H1 (cell line): ENCODE measurements around the gene C1orf174. TPM values are rescaled to one million over a fixed set of nuclear protein-coding genes. Genes with fewer than 3 reads are reported as not detected.

ENCODE experiments used
- CTCF ChIA-PET: fragments of 300-600 bp; sonication (Branson Sonifier 250); formaldehyde crosslinking; loops from one replicate; lab custom pipeline; 2021; ENCODE audit not compliant: partially characterized antibody; lab: Charles Lee
- POLR2A ChIA-PET: fragments of 300-600 bp; sonication (Branson Sonifier 250); formaldehyde crosslinking; loops from one replicate; lab custom pipeline; 2021; ENCODE audit warnings: inconsistent platforms; ENCODE audit not compliant: partially characterized antibody; lab: Charles Lee
- DNase-seq, 2 experiments: peaks; one replicate each; pipeline versions ENCODE4 v3.0.0 to v3.0.0-alpha.2; 2010 to 2022; ENCODE audit warnings: low spot score in 2 of 2, low read depth in 1 of 2, mixed read lengths in 1 of 2
- FAIRE-seq: peaks from 2 replicates; lab custom pipeline; 2011; peaks lifted over from hg19 to GRCh38; lab: Jason Lieb, UNC
- H2AFZ ChIP-seq: 2 replicates; pipeline ENCODE4 v1.8.1; 2012; ENCODE audit warnings: low read length, inconsistent platforms
- H2AK5ac ChIP-seq: 2 replicates; pipeline ENCODE4 v1.6.1; 2013; ENCODE audit warnings: low read depth, low read length
- H2BK120ac ChIP-seq: replicated peaks from 2 replicates; pipeline ENCODE3; 2013; ENCODE audit warnings: low read depth, low read length, inconsistent platforms
- H2BK12ac ChIP-seq: 2 replicates; pipeline ENCODE4 v1.6.1; 2013; ENCODE audit warnings: low read depth, low read length
- H2BK15ac ChIP-seq: 2 replicates; pipeline ENCODE4 v1.6.1; 2013; ENCODE audit warnings: low read length
- H2BK20ac ChIP-seq: 2 replicates; pipeline ENCODE4 v1.6.1; 2013; ENCODE audit warnings: low read length
- H2BK5ac ChIP-seq: 2 replicates; pipeline ENCODE4 v1.6.1; 2013; ENCODE audit warnings: low read depth, low read length
- H3K14ac ChIP-seq: 2 replicates; pipeline ENCODE4 v1.6.1; 2013; ENCODE audit warnings: inconsistent platforms; ENCODE audit not compliant: insufficient read length
- H3K18ac ChIP-seq: 2 replicates; pipeline ENCODE4 v1.6.1; 2013; ENCODE audit warnings: low read length; ENCODE audit errors: extremely low read depth
- H3K23ac ChIP-seq: 2 replicates; pipeline ENCODE4 v1.6.1; 2013; ENCODE audit warnings: inconsistent platforms; ENCODE audit not compliant: insufficient read length
- H3K23me2 ChIP-seq: 2 replicates; pipeline ENCODE4 v1.6.1; 2013; ENCODE audit warnings: low read depth, low read length
- H3K27ac ChIP-seq: 2 replicates; pipeline ENCODE4 v1.6.1; 2011; ENCODE audit warnings: low read depth, low read length, inconsistent platforms
- H3K27me3 ChIP-seq, 4 experiments: replicated peaks in 1 of 4; 1 replicate in 1 of 4; 2 replicates in 3 of 4; pipeline versions ENCODE4 v1.6.1 to v1.8.1; 2011 to 2013; ENCODE audit warnings: low read length in 3 of 4, mild to moderate bottlenecking in 3 of 4, inconsistent platforms in 2 of 4, mixed read lengths in 2 of 4, moderate library complexity in 1 of 4; ENCODE audit not compliant: control insufficient read depth in 3 of 4, insufficient read depth in 3 of 4; ENCODE audit errors: extremely low read depth in 1 of 4
- H3K36me3 ChIP-seq, 4 experiments: 2 replicates each; pipeline versions ENCODE4 v1.6.1 to v1.8.1; 2011 to 2013; ENCODE audit warnings: mild to moderate bottlenecking in 4 of 4, low read length in 3 of 4, moderate library complexity in 2 of 4, control low read depth in 1 of 4, inconsistent platforms in 1 of 4; ENCODE audit not compliant: insufficient read depth in 4 of 4, control insufficient read depth in 2 of 4
- H3K4ac ChIP-seq: replicated peaks from 2 replicates; pipeline ENCODE3; 2013; ENCODE audit warnings: low read length, low read depth, mixed read lengths, inconsistent platforms; ENCODE audit not compliant: insufficient read length
- H3K4me1 ChIP-seq, 4 experiments: replicated peaks in 1 of 4; 1 replicate in 1 of 4; 2 replicates in 3 of 4; pipeline versions ENCODE4 v1.6.1 to v1.8.1; 2011 to 2013; ENCODE audit warnings: low read length in 3 of 4, inconsistent platforms in 2 of 4, mixed read lengths in 1 of 4; ENCODE audit not compliant: insufficient read depth in 4 of 4, control insufficient read depth in 3 of 4
- H3K4me2 ChIP-seq, 2 experiments: 2 replicates each; pipeline versions ENCODE4 v1.6.1 to v1.8.1; 2011 to 2013; ENCODE audit warnings: low read depth in 2 of 2, low read length in 2 of 2, control low read depth in 1 of 2, inconsistent platforms in 1 of 2, mild to moderate bottlenecking in 1 of 2; ENCODE audit not compliant: insufficient read depth in 1 of 2
- H3K4me3 ChIP-seq, 4 experiments: fragments of 200-600, 300-600 bp in 1 of 4; sonication (generic), shearing (Covaris generic), sonication (Bioruptor Twin) in 1 of 4; 2 replicates each; pipeline versions ENCODE4 v1.5.1 to v1.8.1; 2011 to 2016; ENCODE audit warnings: low read length in 4 of 4, low read depth in 3 of 4, control low read depth in 2 of 4, inconsistent platforms in 2 of 4, mild to moderate bottlenecking in 2 of 4, mixed read lengths in 1 of 4, moderate library complexity in 1 of 4; ENCODE audit not compliant: insufficient read depth in 2 of 4; ENCODE audit errors: extremely low read depth in 1 of 4
- H3K56ac ChIP-seq: replicated peaks from 2 replicates; pipeline ENCODE3; 2013; ENCODE audit warnings: low read depth, mild to moderate bottlenecking, mixed read lengths, low read length, inconsistent platforms; ENCODE audit not compliant: insufficient read length
- H3K79me1 ChIP-seq: 2 replicates; pipeline ENCODE4 v1.6.1; 2013; ENCODE audit warnings: low read depth, low read length, control low read depth
- H3K79me2 ChIP-seq, 2 experiments: 2 replicates each; pipeline versions ENCODE4 v1.6.1 to v1.8.1; 2012 to 2013; ENCODE audit warnings: low read length in 2 of 2, mild to moderate bottlenecking in 2 of 2, inconsistent platforms in 1 of 2; ENCODE audit not compliant: insufficient read depth in 2 of 2, control insufficient read depth in 1 of 2
- H3K9ac ChIP-seq, 4 experiments: replicated peaks in 1 of 4; 1 replicate in 1 of 4; 2 replicates in 3 of 4; pipeline versions ENCODE4 v1.6.1 to v1.8.1; 2011 to 2013; ENCODE audit warnings: low read depth in 3 of 4, low read length in 3 of 4, control low read depth in 2 of 4, mild to moderate bottlenecking in 2 of 4, moderate library complexity in 2 of 4, inconsistent platforms in 1 of 4; ENCODE audit errors: extremely low read depth in 1 of 4
- H3K9me3 ChIP-seq, 2 experiments: 2 replicates each; pipeline versions ENCODE4 v1.6.1 to v1.8.1; 2012 to 2013; ENCODE audit warnings: mild to moderate bottlenecking in 2 of 2, moderate library complexity in 2 of 2, control low read depth in 1 of 2, inconsistent platforms in 1 of 2, low read depth in 1 of 2, low read length in 1 of 2, mixed read lengths in 1 of 2; ENCODE audit not compliant: insufficient read depth in 2 of 2
- H4K20me1 ChIP-seq, 2 experiments: replicated peaks in 1 of 2; 2 replicates each; pipeline versions ENCODE3 to v1.8.1; 2011 to 2013; ENCODE audit warnings: inconsistent platforms in 2 of 2, low read length in 2 of 2, mild to moderate bottlenecking in 1 of 2; ENCODE audit not compliant: insufficient read depth in 2 of 2, control insufficient read depth in 1 of 2
- H4K5ac ChIP-seq: 2 replicates; pipeline ENCODE4 v1.6.1; 2013; ENCODE audit warnings: low read length, low read depth, mixed read lengths, inconsistent platforms; ENCODE audit not compliant: insufficient read length
- H4K8ac ChIP-seq: 2 replicates; pipeline ENCODE4 v1.8.0; 2013; ENCODE audit warnings: mild to moderate bottlenecking, moderate library complexity, low read length, inconsistent platforms; ENCODE audit not compliant: insufficient read depth; ENCODE audit errors: extremely low read depth
- H4K91ac ChIP-seq: replicated peaks from 2 replicates; pipeline ENCODE3; 2013; ENCODE audit warnings: low read length, mixed read lengths, inconsistent platforms; ENCODE audit not compliant: insufficient read length
- ASH2L ChIP-seq: fragments of 200-600, 300-600 bp; sonication (generic); IDR thresholded peaks from one replicate; pipeline ENCODE4 v1.7.1; 2017; ENCODE audit warnings: low read length
- CBX8 ChIP-seq: fragments of 300-800, 300-1000 bp; sonication (generic); IDR thresholded peaks from 2 replicates; pipeline ENCODE4 v1.7.1; 2016; ENCODE audit warnings: low read depth, low read length, borderline replicate concordance
- CEBPB ChIP-seq: IDR thresholded peaks from 2 replicates; pipeline ENCODE4 v1.6.1; 2012; ENCODE audit warnings: low read depth, low read length
- EGR1 ChIP-seq: IDR thresholded peaks from 2 replicates; pipeline ENCODE4 v1.6.1; 2011; ENCODE audit warnings: low read depth, low read length, borderline replicate concordance
- MAFK ChIP-seq: IDR thresholded peaks from 2 replicates; pipeline ENCODE4 v1.6.1; 2012; ENCODE audit warnings: low read depth, mild to moderate bottlenecking, improper control_type of control experiment, low read length
- NANOG ChIP-seq: IDR thresholded peaks from 2 replicates; pipeline ENCODE4 v1.6.1; 2011; ENCODE audit warnings: low read length, low read depth, mild to moderate bottlenecking, inconsistent platforms; ENCODE audit not compliant: insufficient read depth, poor library complexity, severe bottlenecking
- POU5F1 ChIP-seq: IDR thresholded peaks from 2 replicates; pipeline ENCODE4 v1.6.1; 2011; ENCODE audit warnings: low read depth, mild to moderate bottlenecking, low read length, moderate library complexity
- RBBP5 ChIP-seq: IDR thresholded peaks from 2 replicates; pipeline ENCODE4 v1.7.1; 2012; ENCODE audit warnings: low read depth, mild to moderate bottlenecking, inconsistent platforms, low read length, moderate library complexity, borderline replicate concordance
- RNF2 ChIP-seq: fragments of 200-900, 300-1000 bp; sonication (generic); IDR thresholded peaks from 2 replicates; pipeline ENCODE4 v1.7.1; 2016; ENCODE audit warnings: borderline replicate concordance, low read depth, mild to moderate bottlenecking, antibody characterized with exemption, low read length; ENCODE audit not compliant: poor library complexity, severe bottlenecking; ENCODE audit errors: missing control alignments
- RXRA ChIP-seq: IDR thresholded peaks from 2 replicates; pipeline ENCODE4 v1.6.1; 2011; ENCODE audit warnings: low read depth, mild to moderate bottlenecking, low read length, moderate library complexity; ENCODE audit not compliant: insufficient read depth
- SIN3A ChIP-seq, 2 experiments: IDR thresholded peaks in 1 of 2; conservative IDR thresholded peaks in 1 of 2; 2 replicates each; pipeline ENCODE4 v1.6.1; 2011 to 2012; ENCODE audit warnings: low read length in 2 of 2, improper control_type of control experiment in 1 of 2, low read depth in 1 of 2, mild to moderate bottlenecking in 1 of 2
- SP4 ChIP-seq: IDR thresholded peaks from 2 replicates; pipeline ENCODE4 v1.6.1; 2012; ENCODE audit warnings: low read length, inconsistent platforms
- TCF12 ChIP-seq: IDR thresholded peaks from 2 replicates; pipeline ENCODE4 v1.6.1; 2011; ENCODE audit warnings: low read depth, mild to moderate bottlenecking, low read length
- WGBS, 2 experiments: shearing (Covaris generic) in 1 of 2; methylation state at CpG; one replicate each; pipeline versions ENCODE4 v1.1.6 to v1.1.7; 2013 to 2015; ENCODE audit warnings: low lambda C conversion rate in 2 of 2, mixed read lengths in 2 of 2, inconsistent platforms in 1 of 2, low coverage in 1 of 2, missing lambda C conversion rate in 1 of 2; ENCODE audit not compliant: insufficient replicate concordance in 2 of 2, insufficient coverage in 1 of 2, insufficient read length in 1 of 2; ENCODE audit errors: extremely low coverage in 1 of 2, missing lambda C conversion rate in 1 of 2; 5-methylcytosine and 5-hydroxymethylcytosine counted together
- polyA plus RNA-seq, 7 experiments: library from polyadenylated mRNA; depleted of rRNA in 3 of 7; stranded (reverse) in 5 of 7; unstranded in 2 of 7; fragments of >200 nt in 5 of 7; fragments of 200-250 nt in 2 of 7; gene quantifications; 1 replicate in 5 of 7; 2 replicates in 1 of 7; 4 replicates in 1 of 7; pipeline versions ENCODE4 v1.2.1 to v1.2.3, GENCODE V29; 2011 to 2013; ENCODE audit warnings: missing spikeins in 2 of 7, mixed read lengths in 2 of 7
- total RNA-seq: library from RNA; stranded (reverse); fragmentation: NEBNext Ultra II Directional; extraction: Animal tissue kit (Norgen Biotek cat#: 25700); gene quantifications from 2 replicates; pipeline ENCODE4 v1.2.1, GENCODE V29; 2021

C1orf174 gene
- total and polyA plus RNA-seq, 2 of the 8 experiments (the other 6 are each of a cell fraction or from before 2014, with no cell fraction given), result 28.4 to 32.4 TPM

GRCh38 chr1:3869751-3870301, 30.2 kb downstream of the C1orf174 start:
- Histone ChIP-seq H3K14ac (no peak overlapping the region), H4K5ac (no peak overlapping the region), H4K8ac (peak overlapping the region; percentile 11; the same call in 1 of the 2 replicates), H2AK5ac (no peak overlapping the region), H3K4me3 (no peak overlapping the region), H3K56ac (no peak overlapping the region), H2BK5ac (no peak overlapping the region), H4K20me1 (peaks cover 0 to 2% of the 10 kb centered on the region in 2 experiments), H3K4me1 (no peaks in the 10 kb centered on the region), H3K9ac (no peak overlapping the region), H2BK120ac (no peak overlapping the region), H4K91ac (no peak overlapping the region), H3K23ac (no peak overlapping the region), H3K18ac (no peak overlapping the region), H2BK12ac (no peak overlapping the region), H2AFZ (no peak overlapping the region), H3K36me3 (peaks cover 0 to 9% (median 1%) of the 10 kb centered on the region in 4 experiments; a peak in 4 of 8 replicates), H3K4me2 (no peak overlapping the region), H2BK20ac (no peak overlapping the region), H3K27me3 (no peaks in the 10 kb centered on the region), H3K79me2 (no peaks in the 10 kb centered on the region), H2BK15ac (no peak overlapping the region), H3K27ac (no peak overlapping the region), H3K9me3 (peaks cover 0 to 8% of the 10 kb centered on the region in 2 experiments; a peak in 1 of 4 replicates), H3K79me1 (no peaks in the 10 kb centered on the region), H3K4ac (no peak overlapping the region), H3K23me2 (no peaks in the 10 kb centered on the region; the same call in 1 of the 2 replicates)
- FAIRE-seq (no peak), DNase-seq (no peak)
- 85% methylated on average over 18 of the region's 18 CpGs; no CpG with 5 or more reads in 1 of the 2 experiments for WGBS, 2 experiments
- POLR2A ChIA-PET, result no interaction called here
- CTCF ChIA-PET, result interaction anchor here (0.8 kb wide), 1 partner anchor 12 kb away, joined by 4 read pairs; no protein-coding TSS in a partner anchor
- TF ChIP-seq MAFK, result no peak
- no peak for TF ChIP-seq RNF2
- TF ChIP-seq NANOG, result no peak
- no peak for TF ChIP-seq ASH2L
- TF ChIP-seq POU5F1, result no peak
- TF ChIP-seq SP4, result no peak
- no peak for TF ChIP-seq RXRA
- TF ChIP-seq SIN3A (conservative IDR thresholded peaks at IDR 0.05 in 1 of 2, IDR thresholded peaks at IDR 0.05 in 1 of 2; ENCODE audit: low read depth in 1 of 2, low read length in 2 of 2), result no peak
- no peak for TF ChIP-seq CEBPB
- no peak for TF ChIP-seq CBX8
- no peak for TF ChIP-seq RBBP5
- no peak for TF ChIP-seq TCF12
- no peak for TF ChIP-seq EGR1
